Ureter (tissue), 1 donor: Measurements from ENCODE around the gene SMYD3. TPM values are rescaled to one million over a fixed set of nuclear protein-coding genes. Genes with fewer than 3 reads are reported as not detected.
"Not testable (repeated sequence)": the region's sequence is repeated elsewhere in the genome, so short reads cannot be mapped to it uniquely, and the experiment has no call there.

Experiments
- DNase-seq: peaks from one replicate; pipeline ENCODE4 v3.0.0-alpha.2; 2020; ENCODE audit warnings: low spot score
- total RNA-seq: library from RNA; stranded (reverse); gene quantifications from one replicate; pipeline ENCODE4 v1.2.4, GENCODE V29; 2023
- donor health status: DM: yes; HTN: yes; CAD: no.

Gene SMYD3
- total RNA-seq, 1 donor from 2014 or later, result 29.3 TPM

- no peak for DNase-seq
Observed at GRCh38 chr1:245957427-245957826, 549.7 kb downstream of the SMYD3 start.

- DNase-seq, result no peak
Observed at GRCh38 chr1:245956225-245956624, 550.9 kb downstream of the SMYD3 start.

- DNase-seq, result no peak
Observed at GRCh38 chr1:245953876-245954660, 553.0 kb downstream of the SMYD3 start.

- no peak for DNase-seq
Observed at GRCh38 chr1:245952383-245953026, 554.6 kb downstream of the SMYD3 start.

- no peak for DNase-seq
Observed at GRCh38 chr1:245948786-245949185, 558.3 kb downstream of the SMYD3 start.

GRCh38 chr1:245946905-245947304 lies 560.2 kb downstream of the SMYD3 start:
- DNase-seq, result no peak

GRCh38 chr1:245945136-245945535 lies 561.9 kb downstream of the SMYD3 start:
- DNase-seq, result not testable (repeated sequence)

- DNase-seq, result no peak
Observed at GRCh38 chr1:245942856-245943255, 564.2 kb downstream of the SMYD3 start.

GRCh38 chr1:245941771-245942170 lies 565.3 kb downstream of the SMYD3 start:
- not testable (repeated sequence) for DNase-seq

GRCh38 chr1:245939756-245940345 lies 567.2 kb downstream of the SMYD3 start:
- no peak for DNase-seq

- DNase-seq, result no peak
Observed at GRCh38 chr1:245938046-245938435, 569.0 kb downstream of the SMYD3 start.

- DNase-seq, result no peak
Observed at GRCh38 chr1:245937316-245938045, 569.6 kb downstream of the SMYD3 start.

GRCh38 chr1:245934409-245934808 lies 572.7 kb downstream of the SMYD3 start:
- DNase-seq, result no peak

GRCh38 chr1:245933431-245934045 lies 573.5 kb downstream of the SMYD3 start:
- DNase-seq, result no peak

- DNase-seq, result no peak
Observed at GRCh38 chr1:245932302-245932972, 574.6 kb downstream of the SMYD3 start.

GRCh38 chr1:245931450-245931849 lies 575.6 kb downstream of the SMYD3 start:
- no peak for DNase-seq

- no peak for DNase-seq
Observed at GRCh38 chr1:245929224-245929623, 577.9 kb downstream of the SMYD3 start.

- no peak for DNase-seq
Observed at GRCh38 chr1:245926888-245927287, 580.2 kb downstream of the SMYD3 start.

- DNase-seq, result no peak
Observed at GRCh38 chr1:245923215-245923614, 583.9 kb downstream of the SMYD3 start.

- no peak for DNase-seq
Observed at GRCh38 chr1:245921417-245921816, 585.7 kb downstream of the SMYD3 start.

GRCh38 chr1:245917403-245917802 lies 589.7 kb downstream of the SMYD3 start:
- no peak for DNase-seq
